ENCODE data around the gene EIF3D. TPM values are rescaled to one million over a fixed set of nuclear protein-coding genes. Genes with fewer than 3 reads are reported as not detected.

The EIF3D gene, protein sequence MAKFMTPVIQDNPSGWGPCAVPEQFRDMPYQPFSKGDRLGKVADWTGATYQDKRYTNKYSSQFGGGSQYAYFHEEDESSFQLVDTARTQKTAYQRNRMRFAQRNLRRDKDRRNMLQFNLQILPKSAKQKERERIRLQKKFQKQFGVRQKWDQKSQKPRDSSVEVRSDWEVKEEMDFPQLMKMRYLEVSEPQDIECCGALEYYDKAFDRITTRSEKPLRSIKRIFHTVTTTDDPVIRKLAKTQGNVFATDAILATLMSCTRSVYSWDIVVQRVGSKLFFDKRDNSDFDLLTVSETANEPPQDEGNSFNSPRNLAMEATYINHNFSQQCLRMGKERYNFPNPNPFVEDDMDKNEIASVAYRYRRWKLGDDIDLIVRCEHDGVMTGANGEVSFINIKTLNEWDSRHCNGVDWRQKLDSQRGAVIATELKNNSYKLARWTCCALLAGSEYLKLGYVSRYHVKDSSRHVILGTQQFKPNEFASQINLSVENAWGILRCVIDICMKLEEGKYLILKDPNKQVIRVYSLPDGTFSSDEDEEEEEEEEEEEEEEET
- total RNA-seq (2013): 295 TPM
- polyA plus RNA-seq: 100 to 1,000 TPM; 102 to 244 (median 122) TPM
- 190 and 263 TPM in 2 replicates for polyA minus RNA-seq
- total RNA-seq: 114 to 216 (median 183) reads per million in 11 experiments

DNA sequence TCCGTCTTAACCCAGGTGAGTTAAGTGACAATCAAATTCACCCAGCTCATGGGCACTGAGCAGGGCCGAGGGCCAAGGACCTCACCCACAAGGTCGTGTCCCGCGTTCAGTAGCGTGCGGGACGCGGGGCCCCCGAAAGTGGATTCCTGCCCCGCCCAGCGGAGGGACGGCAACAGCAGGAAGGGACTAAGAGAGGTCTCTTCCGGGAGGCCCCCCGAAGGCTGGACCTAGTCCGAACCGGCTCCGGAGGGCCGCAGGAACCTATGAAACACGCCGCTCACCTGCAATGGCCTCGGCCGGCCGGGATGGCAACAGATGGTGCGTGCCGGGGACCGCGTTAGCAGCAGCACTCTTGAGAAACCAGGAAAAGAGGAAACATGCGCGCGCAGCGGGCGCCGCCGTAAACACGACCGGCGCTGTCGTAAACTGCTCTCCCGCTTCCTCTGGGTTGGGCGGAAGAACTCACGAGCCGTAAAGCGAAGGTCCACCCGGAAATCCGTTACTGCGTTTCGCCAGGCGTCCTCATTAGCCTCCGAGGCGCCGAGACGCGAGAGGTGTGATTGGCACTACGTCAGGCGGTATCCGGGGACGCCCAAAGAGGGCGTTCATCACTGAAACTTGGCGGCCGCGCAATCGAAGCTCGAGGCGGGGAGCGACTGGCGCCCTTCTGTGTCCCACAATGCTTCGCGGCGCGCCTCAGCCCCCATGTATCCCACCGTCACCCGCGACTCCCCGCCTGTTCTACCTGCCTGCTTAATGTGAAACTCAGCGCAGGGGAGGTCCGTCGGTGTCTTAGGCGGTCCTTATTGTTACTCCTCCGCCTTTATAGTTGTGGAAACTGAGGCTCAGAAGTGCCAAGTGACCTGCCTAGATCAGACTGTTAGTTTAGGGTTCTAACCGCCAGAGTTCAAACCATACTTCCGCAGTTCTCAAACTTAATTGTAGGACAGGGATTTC, at the start of gene EIF3D:
EIF3D (minus strand) TSS at position 372 of the 957 bp plus-strand sequence. CDS start 3,045 bp downstream, outside the sequence.
- H3K36me3 ChIP-seq (replicated peaks in 1 of 2; ENCODE audit: control insufficient read depth in 1 of 2, insufficient read depth in 2 of 2, low read length in 2 of 2): peaks cover 31 to 36% of the 10 kb centered on the region in 2 donors
- intact Hi-C loops (cut with micrococcal nuclease): loop anchor here in 1 of 2 donors (1.0 to 5.0 kb wide), 3 partner anchors 48 to 248 kb away; partner anchors contain the start of genes IFT27, MYH9 and TXN2
- peak within 1 kb of the TSS; percentile 91 for H3K9ac ChIP-seq (ENCODE audit: insufficient read depth, low read length, poor library complexity, severe bottlenecking)
- peak within 1 kb of the TSS; percentile 88 for H2AFZ ChIP-seq (ENCODE audit: insufficient read depth, low read depth, low read length, poor library complexity, severe bottlenecking)
- H3K9me3 ChIP-seq (replicated peaks in 1 of 2; ENCODE audit: control insufficient read depth in 1 of 2, insufficient read depth in 1 of 2, low read length in 2 of 2): no peaks in the 10 kb centered on the region
- under 1% methylated on average over 79 of the region's 82 CpGs for WGBS (ENCODE audit: insufficient coverage)
- DNase-seq: peak; percentile 100
- Mint-ChIP-seq H3K27ac (peak within 1 kb of the TSS; percentile 95 to 99 (median 98)), H3K4me1 (peaks cover 20% of the 10 kb centered on the region), H3K27me3 (ENCODE audit: low read depth in 3 of 3) (peaks cover 2 to 5% (median 5%) of the 10 kb centered on the region in 3 donors), H3K9me3 (peaks cover 0 to 8% (median 2%) of the 10 kb centered on the region in 7 donors), H3K4me3 (peak within 1 kb of the TSS; percentile 90 to 91), H3K36me3 (peaks cover 29 to 34% of the 10 kb centered on the region in 2 donors)
- H3K27me3 ChIP-seq (ENCODE audit: control insufficient read depth in 2 of 2, insufficient read depth in 2 of 2, low read length in 2 of 2): no peaks in the 10 kb centered on the region
- TF ChIP-seq, protein P1, sequence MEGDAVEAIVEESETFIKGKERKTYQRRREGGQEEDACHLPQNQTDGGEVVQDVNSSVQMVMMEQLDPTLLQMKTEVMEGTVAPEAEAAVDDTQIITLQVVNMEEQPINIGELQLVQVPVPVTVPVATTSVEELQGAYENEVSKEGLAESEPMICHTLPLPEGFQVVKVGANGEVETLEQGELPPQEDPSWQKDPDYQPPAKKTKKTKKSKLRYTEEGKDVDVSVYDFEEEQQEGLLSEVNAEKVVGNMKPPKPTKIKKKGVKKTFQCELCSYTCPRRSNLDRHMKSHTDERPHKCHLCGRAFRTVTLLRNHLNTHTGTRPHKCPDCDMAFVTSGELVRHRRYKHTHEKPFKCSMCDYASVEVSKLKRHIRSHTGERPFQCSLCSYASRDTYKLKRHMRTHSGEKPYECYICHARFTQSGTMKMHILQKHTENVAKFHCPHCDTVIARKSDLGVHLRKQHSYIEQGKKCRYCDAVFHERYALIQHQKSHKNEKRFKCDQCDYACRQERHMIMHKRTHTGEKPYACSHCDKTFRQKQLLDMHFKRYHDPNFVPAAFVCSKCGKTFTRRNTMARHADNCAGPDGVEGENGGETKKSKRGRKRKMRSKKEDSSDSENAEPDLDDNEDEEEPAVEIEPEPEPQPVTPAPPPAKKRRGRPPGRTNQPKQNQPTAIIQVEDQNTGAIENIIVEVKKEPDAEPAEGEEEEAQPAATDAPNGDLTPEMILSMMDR (IDR thresholded peaks at IDR 0.05): no peak
- peak within 1 kb of the TSS; percentile 90 to 96 for H3K27ac ChIP-seq (ENCODE audit: low read depth in 1 of 2, low read length in 2 of 2)
- peak within 1 kb of the TSS; percentile 81 for H3K4me2 ChIP-seq (replicated peaks; ENCODE audit: extremely low read depth, low read length, poor library complexity, severe bottlenecking)
- H3K4me3 ChIP-seq (replicated peaks in 1 of 3; ENCODE audit: low read depth in 2 of 3, low read length in 3 of 3): peak within 1 kb of the TSS; percentile 70 to 88 (median 75)
- H3K79me2 ChIP-seq (ENCODE audit: insufficient read depth, low read length): peaks cover 40% of the 10 kb centered on the region
- peaks cover 16 to 27% of the 10 kb centered on the region in 2 donors for H3K4me1 ChIP-seq (ENCODE audit: control insufficient read depth in 1 of 2, insufficient read depth in 2 of 2, low read length in 2 of 2)
- peaks cover 23% of the 10 kb centered on the region for H4K20me1 ChIP-seq (ENCODE audit: insufficient read depth, low read length)

Data from CD14-positive monocyte (primary cell).